GM08714 (cell line): Measurements from ENCODE around the gene SERPINA5.
"Not testable (repeated sequence)": the region's sequence is repeated elsewhere in the genome, so short reads cannot be mapped to it uniquely, and the experiment has no call there.

Experiments
- H3K4me3 ChIP-seq: fragments of 200-500 bp; sonication (Bioruptor generic); 2 replicates; pipeline ENCODE4 v1.5.1; 2014; ENCODE audit warnings: mild to moderate bottlenecking, low read length, inconsistent platforms
- ZNF274 ChIP-seq: IDR thresholded peaks from 2 replicates; pipeline ENCODE4 v1.6.1; 2012; ENCODE audit warnings: mild to moderate bottlenecking, low read depth, low read length

Gene SERPINA5

GRCh38 chr14:94562022-94562421, 19.2 kb upstream of the SERPINA5 start:
- no peak overlapping the region for H3K4me3 ChIP-seq
- TF ChIP-seq ZNF274, result no peak

- no peak overlapping the region for H3K4me3 ChIP-seq
- TF ChIP-seq ZNF274, result no peak
These were observed 18.0 kb upstream of the SERPINA5 start for GRCh38 chr14:94562941-94563883.

- no peak for TF ChIP-seq ZNF274
- no peak overlapping the region for H3K4me3 ChIP-seq
These were observed 16.8 kb upstream of the SERPINA5 start for GRCh38 chr14:94564381-94564780.

GRCh38 chr14:94568186-94568585, 13.0 kb upstream of the SERPINA5 start:
- H3K4me3 ChIP-seq, result no peak overlapping the region
- no peak for TF ChIP-seq ZNF274

- no peak for TF ChIP-seq ZNF274
- no peak overlapping the region for H3K4me3 ChIP-seq
These were observed 11.7 kb upstream of the SERPINA5 start for GRCh38 chr14:94569381-94570001.

GRCh38 chr14:94570002-94570400, 11.2 kb upstream of the SERPINA5 start:
- H3K4me3 ChIP-seq, result no peak overlapping the region
- TF ChIP-seq ZNF274, result no peak

GRCh38 chr14:94570440-94570839, 10.8 kb upstream of the SERPINA5 start:
- no peak for TF ChIP-seq ZNF274
- no peak overlapping the region for H3K4me3 ChIP-seq

- TF ChIP-seq ZNF274, result no peak
- H3K4me3 ChIP-seq, result no peak overlapping the region
These were observed 9.8 kb upstream of the SERPINA5 start for GRCh38 chr14:94571395-94571794.

- H3K4me3 ChIP-seq, result no peak overlapping the region
- TF ChIP-seq ZNF274, result no peak
These were observed 9.3 kb upstream of the SERPINA5 start for GRCh38 chr14:94571950-94572349.

GRCh38 chr14:94572637-94573303, 8.5 kb upstream of the SERPINA5 start:
- no peak overlapping the region for H3K4me3 ChIP-seq

GRCh38 chr14:94573475-94574277, 7.5 kb upstream of the SERPINA5 start:
- no peak overlapping the region for H3K4me3 ChIP-seq
- TF ChIP-seq ZNF274, result no peak

More at GRCh38 chr14:94572637-94573303, 8.5 kb upstream of the SERPINA5 start:
- no peak for TF ChIP-seq ZNF274

GRCh38 chr14:94574336-94574735, 6.9 kb upstream of the SERPINA5 start:
- TF ChIP-seq ZNF274, result no peak
- no peak overlapping the region for H3K4me3 ChIP-seq

- no peak overlapping the region for H3K4me3 ChIP-seq
- no peak for TF ChIP-seq ZNF274
These were observed 5.3 kb upstream of the SERPINA5 start for GRCh38 chr14:94575730-94576585.

- not testable (repeated sequence) for H3K4me3 ChIP-seq
These were observed 3.8 kb upstream of the SERPINA5 start for GRCh38 chr14:94577472-94577871.
